HG03025 (cell line): ENCODE data around the gene PHB1.
"Not testable (repeated sequence)": the region's sequence is repeated elsewhere in the genome, so short reads cannot be mapped to it uniquely, and the experiment has no call there.

Source experiments
- ATAC-seq: cut with Tn5 transposase; IDR thresholded peaks from one replicate; pipeline ENCODE4 v1.9.1; 2021; ENCODE audit warnings: mild to moderate bottlenecking, moderate library complexity; ENCODE audit not compliant: unreplicated experiment, low FRiP score

Gene PHB1

GRCh38 chr17:49381793-49382192, 32.9 kb downstream of the PHB1 start:
- no peak for ATAC-seq

GRCh38 chr17:49381033-49381432, 33.6 kb downstream of the PHB1 start:
- no peak for ATAC-seq

- ATAC-seq: no peak
Measured at GRCh38 chr17:49379926-49380325, 34.8 kb downstream of the PHB1 start.

- ATAC-seq: no peak
Measured at GRCh38 chr17:49378311-49378710, 36.4 kb downstream of the PHB1 start.

GRCh38 chr17:49375544-49375943, 39.1 kb downstream of the PHB1 start:
- no peak for ATAC-seq

DNA sequence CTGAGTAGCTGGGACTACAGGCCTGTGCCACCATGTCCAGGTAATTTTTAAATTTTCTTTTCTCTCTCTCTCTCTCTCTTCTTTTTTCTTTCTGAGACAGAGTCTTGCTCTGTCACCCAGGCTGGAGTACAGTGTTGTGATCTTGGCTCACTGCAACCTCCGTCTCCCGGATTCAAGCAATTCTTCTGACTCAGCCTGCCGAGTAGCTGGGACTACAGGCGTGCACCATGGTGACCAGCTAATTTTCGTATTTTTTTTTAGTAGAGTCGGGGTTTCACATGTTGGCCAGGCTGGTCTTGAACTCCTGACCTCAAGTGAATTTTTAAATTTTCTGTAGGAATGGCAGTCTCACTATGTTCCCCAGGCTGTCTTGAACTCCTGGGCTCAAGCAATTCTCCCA, 41.6 kb downstream of the PHB1 start:
- no peak for ATAC-seq

DNA sequence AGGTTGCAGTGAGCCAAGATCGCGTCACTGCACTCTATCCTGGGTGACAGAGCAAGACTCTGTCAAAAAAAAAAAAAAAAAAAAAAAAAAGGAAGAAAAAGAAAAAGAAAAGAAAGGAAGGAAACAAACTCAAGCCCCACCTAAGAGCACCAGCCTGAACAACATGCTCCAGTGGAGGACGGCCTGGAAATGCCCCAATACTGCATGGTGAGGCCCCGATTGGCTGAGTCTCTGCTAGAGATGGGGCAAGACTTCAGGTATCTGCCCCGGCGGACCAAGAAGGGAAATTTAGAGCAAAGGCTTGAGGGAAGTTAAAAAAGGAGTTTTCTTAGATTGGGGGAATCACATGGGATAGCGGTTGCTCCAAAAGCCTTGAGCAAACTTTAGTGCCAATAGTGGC, 42.3 kb downstream of the PHB1 start:
- no peak for ATAC-seq

GRCh38 chr17:49370971-49371834, 43.5 kb downstream of the PHB1 start:
- ATAC-seq: no peak

GRCh38 chr17:49369760-49370159, 44.9 kb downstream of the PHB1 start:
- no peak for ATAC-seq

- ATAC-seq: no peak
Measured at GRCh38 chr17:49369089-49369488, 45.6 kb downstream of the PHB1 start.

DNA sequence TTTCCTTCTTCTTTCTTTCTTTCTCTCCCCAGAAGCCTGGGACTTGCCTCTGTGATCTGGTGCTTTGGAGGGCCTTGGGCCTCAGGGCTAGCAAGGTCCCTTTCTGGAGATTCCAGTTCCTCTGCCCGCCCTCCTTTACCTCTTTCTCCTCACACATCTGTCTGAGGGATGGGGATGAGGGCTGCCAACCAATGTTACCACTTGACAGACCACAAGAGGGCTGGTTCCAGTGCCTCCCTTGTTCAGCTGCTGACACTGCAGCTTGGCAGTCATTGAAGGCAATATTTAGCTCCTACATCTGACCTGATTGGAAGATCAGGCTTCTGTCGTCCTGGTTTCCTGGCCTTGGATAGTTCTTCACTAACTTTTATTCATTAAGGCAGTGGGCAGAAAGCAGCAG, 49.0 kb downstream of the PHB1 start:
- no peak for ATAC-seq

- not testable (repeated sequence) for ATAC-seq
Measured at GRCh38 chr17:49365126-49365525, 49.6 kb downstream of the PHB1 start.

DNA sequence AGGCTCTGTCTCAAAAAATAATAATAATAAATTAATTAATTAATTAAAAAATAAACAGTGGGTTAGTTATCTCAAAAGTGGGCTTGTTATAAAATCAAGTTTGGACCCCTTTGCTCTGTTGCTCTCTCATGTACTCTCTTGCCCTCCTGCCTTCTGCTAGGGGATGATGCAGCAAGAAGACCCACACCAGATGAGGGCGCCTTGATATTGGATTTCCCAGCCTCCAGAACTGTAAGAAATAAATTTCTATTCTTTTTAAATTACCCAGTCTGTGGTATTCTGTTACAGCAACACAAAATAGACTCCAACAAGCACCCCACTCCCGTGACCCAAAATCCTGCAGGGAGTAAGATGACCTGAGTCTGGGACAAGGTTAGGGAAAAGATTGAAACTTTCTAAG, 50.6 kb downstream of the PHB1 start:
- no peak for ATAC-seq

DNA sequence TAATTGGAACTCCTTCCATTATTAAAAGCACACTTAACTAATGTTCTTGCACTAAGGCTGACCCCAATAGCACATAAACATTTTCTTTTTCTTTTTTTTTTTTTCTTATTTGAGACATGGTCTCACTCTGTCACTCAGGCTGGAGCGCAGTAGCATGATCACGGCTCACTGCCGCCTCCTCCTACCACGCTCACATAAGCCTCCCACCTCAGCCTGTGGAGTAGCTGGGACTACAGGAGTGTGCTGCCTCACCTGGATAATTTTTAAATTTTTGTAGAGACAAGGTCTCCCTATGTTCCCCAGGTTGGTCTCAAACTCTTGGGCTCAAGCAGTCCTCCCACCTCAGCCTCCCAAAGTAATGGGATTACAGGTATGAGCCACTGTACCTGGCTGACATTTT, 51.4 kb downstream of the PHB1 start:
- ATAC-seq: no peak

GRCh38 chr17:49362723-49363117, 52.0 kb downstream of the PHB1 start:
- ATAC-seq: no peak

GRCh38 chr17:49361902-49362722, 52.6 kb downstream of the PHB1 start, which contains the start of gene ZNF652:
ZNF652 (minus strand) TSS chr17:49362250; CDS start chr17:49317725, 44,525 bp downstream.
- peak; percentile 68 for ATAC-seq

GRCh38 chr17:49361129-49361901, 53.4 kb downstream of the PHB1 start:
- ATAC-seq: peak; percentile 19

DNA sequence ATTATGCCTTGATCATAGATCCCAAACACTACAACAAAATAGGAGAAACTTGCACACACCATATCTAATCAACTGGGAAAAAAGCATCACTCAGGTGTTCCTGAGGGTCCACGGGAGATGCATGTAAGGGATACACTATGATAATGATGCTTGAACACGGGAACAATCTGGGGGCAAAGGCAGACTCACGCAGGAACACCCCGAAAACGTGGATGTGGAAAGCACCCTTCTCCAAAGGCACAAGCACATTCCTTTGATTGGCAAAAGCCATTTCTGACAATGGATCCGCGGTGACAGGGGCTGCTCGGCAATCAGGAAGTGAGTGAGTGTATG, 53.9 kb downstream of the PHB1 start:
- ATAC-seq: no peak

GRCh38 chr17:49359990-49360795, 54.5 kb downstream of the PHB1 start:
- ATAC-seq: no peak

DNA sequence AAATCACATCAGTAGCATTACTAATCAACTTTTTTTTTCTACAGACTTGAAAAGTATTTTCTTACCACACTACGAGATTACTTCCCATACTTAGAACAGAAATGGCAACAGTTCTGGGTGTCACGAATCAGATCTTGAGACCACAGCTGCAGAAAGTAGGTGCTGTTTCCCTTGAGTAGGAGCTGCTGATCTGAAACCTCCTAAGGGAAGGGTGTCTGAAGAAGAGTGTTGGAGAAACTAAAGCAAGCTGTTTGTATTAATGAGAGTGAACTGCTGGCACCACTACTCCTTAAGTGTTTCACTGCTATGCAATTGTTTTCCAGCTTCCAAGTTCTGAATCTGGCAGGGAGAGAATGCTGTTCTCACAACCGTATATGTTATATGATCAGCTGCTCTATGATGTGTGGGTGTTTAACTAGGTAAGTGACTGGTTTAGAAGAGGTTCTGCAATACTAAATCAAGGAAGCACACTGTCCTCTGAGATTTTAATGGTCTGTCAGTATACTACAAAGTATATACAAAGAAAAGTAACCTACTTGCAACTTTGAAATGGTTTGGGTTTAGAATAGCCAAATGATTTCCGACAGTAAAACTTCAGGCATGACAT, 55.9 kb downstream of the PHB1 start:
- no peak for ATAC-seq
